Suprapubic skin (tissue), 4 donors: ENCODE data around the gene CDC25A.

ENCODE experiments used
- CTCF ChIP-seq, 2 donors: fragments of 200-600 bp in 1 of 2; fragments of 450-650 bp in 1 of 2; sonication (generic) in 1 of 2; IDR thresholded peaks; one replicate each; pipeline ENCODE4 v1.5.1; 2016 to 2019; ENCODE audit warnings: antibody characterized with exemption in 2 of 2, mild to moderate bottlenecking in 1 of 2, moderate library complexity in 1 of 2
- POLR2A ChIP-seq, 2 donors: fragments of 450-650 bp; IDR thresholded peaks; one replicate each; pipeline ENCODE4 v1.6.1; 2017; ENCODE audit warnings: antibody characterized with exemption in 2 of 2, mild to moderate bottlenecking in 2 of 2, moderate library complexity in 2 of 2
- POLR2AphosphoS5 ChIP-seq, 3 donors: sonication (generic); formaldehyde crosslinking; IDR thresholded peaks; one replicate each; pipeline ENCODE4 v1.6.1; 2017; ENCODE audit warnings: antibody characterized with exemption in 3 of 3

DNA sequence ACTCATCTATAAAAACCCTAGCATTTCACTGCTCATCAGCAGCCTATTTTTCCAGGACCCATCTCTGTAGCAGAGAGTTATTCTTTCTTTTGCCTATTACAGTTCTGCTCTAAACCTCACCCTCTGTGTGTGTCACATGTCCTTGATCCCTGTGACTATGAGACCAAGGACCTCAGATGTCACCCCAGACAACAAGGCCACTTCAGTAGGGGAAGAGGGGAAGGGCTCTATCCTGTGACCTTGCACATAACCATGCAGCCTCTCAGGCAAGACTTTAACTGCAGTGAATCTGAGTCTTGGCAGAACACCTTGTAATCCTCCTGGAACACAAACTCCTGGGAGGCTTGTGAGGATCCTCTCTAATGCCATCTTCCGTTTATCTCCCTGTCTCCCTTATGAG lies 48.3 kb upstream of the CDC25A start:
- TF ChIP-seq CTCF (IDR thresholded peaks at IDR 0.05) (no peak), POLR2AphosphoS5 (IDR thresholded peaks at IDR 0.05) (no peak), POLR2A (IDR thresholded peaks at IDR 0.05) (no peak)
